H54 (cell line): ENCODE results near the gene RAB11FIP2.

ENCODE experiments used
- DNase-seq: peaks from one replicate; pipeline ENCODE4 v3.0.0; 2011; ENCODE audit warnings: low spot score, mixed read lengths; ENCODE audit not compliant: insufficient read length
- FAIRE-seq: peaks from 3 replicates; lab custom pipeline; 2011; peaks lifted over from hg19 to GRCh38; lab: Jason Lieb, UNC
- POLR2A ChIP-seq: IDR thresholded peaks from 2 replicates; pipeline ENCODE4 v1.6.1; 2011; ENCODE audit warnings: low read depth, mild to moderate bottlenecking, low read length

RAB11FIP2 gene

GRCh38 chr10:118017850-118018249, 28.9 kb downstream of the RAB11FIP2 start:
- no peak for TF ChIP-seq POLR2A
- FAIRE-seq (no peak), DNase-seq (no peak)

- no peak for FAIRE-seq
- no peak for DNase-seq
- TF ChIP-seq POLR2A, result no peak
Observed at GRCh38 chr10:118017071-118017740, 29.5 kb downstream of the RAB11FIP2 start.

- no peak for FAIRE-seq
- no peak for DNase-seq
- TF ChIP-seq POLR2A, result no peak
Observed at GRCh38 chr10:118012952-118013525, 33.7 kb downstream of the RAB11FIP2 start.

- no peak for FAIRE-seq
- no peak for DNase-seq
- no peak for TF ChIP-seq POLR2A
Observed at GRCh38 chr10:118007773-118008172, 39.0 kb downstream of the RAB11FIP2 start.

GRCh38 chr10:118003126-118003525, 43.6 kb downstream of the RAB11FIP2 start:
- TF ChIP-seq POLR2A, result no peak

GRCh38 chr10:118002581-118002980, 44.2 kb downstream of the RAB11FIP2 start:
- DNase-seq (no peak), FAIRE-seq (peak; percentile 74)
- TF ChIP-seq POLR2A, result no peak

More at GRCh38 chr10:118003126-118003525, 43.6 kb downstream of the RAB11FIP2 start:
- FAIRE-seq (no peak), DNase-seq (no peak)

- TF ChIP-seq POLR2A, result no peak
- FAIRE-seq (peak; percentile 50), DNase-seq (no peak)
Observed at GRCh38 chr10:117997673-117998072, 49.1 kb downstream of the RAB11FIP2 start.

- peak; percentile 72 for FAIRE-seq
- TF ChIP-seq POLR2A, result no peak
- no peak for DNase-seq
Observed at GRCh38 chr10:117996709-117997108, 50.0 kb downstream of the RAB11FIP2 start.

GRCh38 chr10:117994771-117995170, 52.0 kb downstream of the RAB11FIP2 start:
- no peak for TF ChIP-seq POLR2A
- no peak for DNase-seq
- no peak for FAIRE-seq

- no peak for FAIRE-seq
- no peak for TF ChIP-seq POLR2A
- DNase-seq, result no peak
Observed at GRCh38 chr10:117993166-117993565, 53.6 kb downstream of the RAB11FIP2 start.

GRCh38 chr10:117991701-117992100, 55.0 kb downstream of the RAB11FIP2 start:
- DNase-seq (no peak), FAIRE-seq (no peak)
- no peak for TF ChIP-seq POLR2A

- no peak for TF ChIP-seq POLR2A
- FAIRE-seq (no peak), DNase-seq (no peak)
Observed at GRCh38 chr10:117989962-117990361, 56.8 kb downstream of the RAB11FIP2 start.

GRCh38 chr10:117988814-117989213, 57.9 kb downstream of the RAB11FIP2 start:
- DNase-seq (no peak), FAIRE-seq (no peak)
- TF ChIP-seq POLR2A, result no peak

- no peak for FAIRE-seq
- DNase-seq, result no peak
- TF ChIP-seq POLR2A, result no peak
Observed at GRCh38 chr10:117987244-117987909, 59.4 kb downstream of the RAB11FIP2 start.
